Right renal cortex interstitium (tissue), 3 donors: Measurements from ENCODE around the gene CXorf58. TPM values are rescaled to one million over a fixed set of nuclear protein-coding genes. Genes with fewer than 3 reads are reported as not detected.
"Not testable (repeated sequence)": the region's sequence is repeated elsewhere in the genome, so short reads cannot be mapped to it uniquely, and the experiment has no call there.

Experiments
- DNase-seq, 3 donors: peaks; one replicate each; pipeline ENCODE4 v3.0.0-alpha.2; 2013; ENCODE audit warnings: low read depth in 3 of 3, low spot score in 2 of 3
- polyA plus RNA-seq, 3 donors: library from polyadenylated mRNA; unstranded; fragments of 120-200 nt; gene quantifications; one replicate each; pipeline ENCODE4 v1.2.1, GENCODE V29; 2013; ENCODE audit not compliant: insufficient read length in 3 of 3

CXorf58 gene
- polyA plus RNA-seq, 3 donors, result 0.22 to 0.42 (median 0.36) TPM

DNA sequence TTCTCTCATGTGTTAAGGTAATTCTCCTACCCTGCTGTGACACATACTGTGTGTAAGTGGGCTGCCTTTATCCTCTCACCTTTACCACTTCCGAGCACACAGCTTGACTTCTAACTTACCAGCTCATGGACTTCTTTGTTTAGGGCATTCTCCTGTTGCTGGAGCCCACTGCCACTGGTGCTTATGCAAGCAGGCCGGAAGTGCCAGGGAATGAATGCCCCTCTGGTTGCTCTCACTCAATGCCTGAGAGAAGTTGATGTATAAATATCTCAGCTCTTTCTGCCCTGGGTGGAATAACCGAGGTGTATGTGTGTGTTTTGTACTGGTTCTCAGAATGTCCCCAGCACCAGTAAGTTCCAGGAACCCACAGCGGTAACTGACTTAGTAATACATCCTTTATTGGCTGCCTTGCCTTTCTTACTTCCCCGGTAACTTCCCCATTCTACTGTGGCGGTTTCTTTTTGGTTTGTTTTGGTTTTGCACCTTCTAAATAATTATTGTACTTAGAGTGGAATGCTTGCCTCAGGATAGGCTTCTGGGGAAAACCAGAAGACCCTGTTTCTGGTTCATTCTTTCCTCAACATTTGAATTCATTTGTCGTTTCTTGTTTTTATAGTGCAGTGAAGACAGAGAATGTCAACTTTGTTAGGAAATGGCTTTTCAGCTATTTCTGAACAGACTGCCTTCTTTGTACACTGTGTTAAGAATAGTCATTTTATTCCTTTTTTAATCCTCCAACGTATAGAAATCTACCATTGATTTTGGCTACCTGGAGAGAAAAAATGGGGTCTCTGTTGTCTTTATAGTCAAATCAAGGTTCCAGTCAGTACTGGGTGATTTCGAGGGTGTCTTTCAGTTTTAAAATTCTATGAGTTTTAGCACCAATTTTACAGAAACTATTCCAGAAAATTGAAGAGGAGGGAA, 45.4 kb downstream of the CXorf58 start:
- no peak for DNase-seq

DNA sequence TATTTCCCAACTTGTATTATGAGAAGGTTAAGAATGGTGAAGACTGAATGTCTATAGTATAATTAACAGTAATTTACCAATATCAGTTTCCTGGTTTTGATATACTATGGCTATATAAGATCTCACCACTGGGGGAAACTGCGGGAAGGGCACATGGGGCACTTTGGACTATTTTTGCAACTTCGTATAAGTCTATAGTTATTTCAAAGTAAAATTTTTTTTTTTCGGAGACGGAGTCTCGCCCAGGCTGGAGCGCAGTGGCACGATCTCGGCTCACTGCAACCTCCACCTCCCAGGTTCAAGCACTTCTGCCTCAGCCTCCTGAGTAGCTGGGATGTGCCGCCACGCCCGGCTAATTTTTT, 46.1 kb downstream of the CXorf58 start:
- no peak for DNase-seq

DNA sequence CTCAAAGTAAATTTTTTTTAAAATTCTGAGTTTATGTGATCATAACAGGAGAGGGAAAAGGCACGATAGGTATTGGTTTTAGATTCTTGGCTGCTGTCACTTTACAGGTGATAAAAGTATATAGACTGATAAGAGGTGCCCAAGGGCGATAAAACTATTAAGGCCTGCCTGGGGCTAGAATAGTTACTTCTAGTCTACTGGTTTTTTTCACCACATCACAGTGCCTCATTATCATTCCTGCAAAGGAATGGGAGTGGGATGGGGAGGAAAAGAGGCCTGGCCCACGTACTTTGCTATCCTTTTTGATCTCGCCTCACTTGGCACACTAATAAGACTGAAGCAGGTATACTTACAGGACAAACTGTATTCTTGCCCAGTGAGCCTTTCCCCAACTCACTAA, 46.6 kb downstream of the CXorf58 start:
- no peak for DNase-seq

DNA sequence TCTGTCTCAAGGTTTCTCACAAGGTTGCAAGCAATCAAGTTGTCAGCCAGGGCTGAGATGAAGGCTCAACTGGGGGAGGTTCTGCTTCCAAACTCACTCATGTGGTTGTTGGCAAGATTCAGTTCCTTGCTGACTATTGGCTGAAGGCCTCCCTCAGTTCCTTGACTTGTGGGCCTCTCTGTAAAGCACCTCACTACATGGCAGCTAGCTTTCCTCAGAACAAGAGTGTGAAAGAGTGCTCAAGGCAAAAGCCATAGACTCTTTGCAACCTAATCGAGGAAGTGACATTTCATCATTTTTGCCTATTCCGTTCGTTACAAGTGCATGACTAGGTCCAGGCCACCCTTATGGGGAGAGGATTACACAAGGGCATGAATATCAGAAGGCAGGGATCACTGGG, 52.0 kb downstream of the CXorf58 start:
- DNase-seq, result no peak

DNA sequence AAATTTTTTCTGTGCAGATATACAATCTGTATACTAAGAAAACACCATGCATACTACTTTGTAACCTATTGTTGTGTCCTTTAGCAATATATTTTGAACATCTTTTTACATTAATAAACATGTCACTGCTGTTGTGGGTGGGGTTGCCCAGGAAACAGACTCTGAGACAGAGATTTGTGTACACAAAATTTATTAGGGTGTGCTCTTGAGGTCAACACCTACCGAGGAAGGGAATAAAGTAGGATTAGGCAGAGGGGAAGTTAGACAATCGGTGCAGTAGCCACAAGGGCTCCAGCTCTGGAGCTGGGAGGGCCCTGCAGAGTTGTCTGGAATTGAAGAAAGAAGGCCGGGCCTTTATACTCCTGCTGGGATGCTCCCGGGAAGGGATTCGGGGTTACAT, 56.4 kb downstream of the CXorf58 start:
- DNase-seq, result no peak

DNA sequence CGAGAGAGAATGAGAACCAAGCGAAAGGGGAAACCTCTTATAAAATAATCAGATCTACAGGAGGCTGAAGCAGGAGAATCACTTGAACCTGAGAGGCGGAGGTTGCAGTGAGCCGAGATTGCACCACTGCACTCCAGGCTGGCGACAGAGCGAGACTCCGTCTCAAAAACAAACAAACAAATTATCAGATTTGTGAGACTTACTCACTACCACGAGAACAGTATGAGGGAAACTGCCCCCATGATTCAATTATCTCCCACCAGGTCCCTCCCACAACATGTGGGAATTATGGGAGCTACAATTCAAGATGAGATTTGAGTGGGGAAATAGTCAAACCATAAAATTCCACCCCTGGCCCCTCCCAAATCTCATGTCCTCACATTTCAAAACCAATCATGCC, 57.8 kb downstream of the CXorf58 start:
- not testable (repeated sequence) for DNase-seq

DNA sequence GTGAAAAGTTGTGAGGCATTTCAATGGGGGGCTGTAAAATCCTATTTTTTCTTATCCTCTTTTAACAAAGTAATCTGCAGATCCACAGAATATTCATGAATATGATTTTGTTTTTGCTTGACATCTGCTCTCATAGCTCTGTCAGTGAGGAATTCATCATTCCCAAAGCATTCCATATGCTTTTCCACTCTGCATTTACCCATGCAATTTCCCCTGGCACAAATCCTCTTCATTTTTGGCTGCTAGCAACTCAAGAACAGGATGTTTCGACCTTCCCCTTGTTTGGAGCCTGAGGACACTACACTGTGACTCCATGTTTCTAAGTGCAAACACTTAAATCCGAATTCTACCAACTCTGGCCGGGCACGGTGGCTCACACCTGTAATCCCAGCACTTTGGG, 70.7 kb downstream of the CXorf58 start:
- no peak for DNase-seq

DNA sequence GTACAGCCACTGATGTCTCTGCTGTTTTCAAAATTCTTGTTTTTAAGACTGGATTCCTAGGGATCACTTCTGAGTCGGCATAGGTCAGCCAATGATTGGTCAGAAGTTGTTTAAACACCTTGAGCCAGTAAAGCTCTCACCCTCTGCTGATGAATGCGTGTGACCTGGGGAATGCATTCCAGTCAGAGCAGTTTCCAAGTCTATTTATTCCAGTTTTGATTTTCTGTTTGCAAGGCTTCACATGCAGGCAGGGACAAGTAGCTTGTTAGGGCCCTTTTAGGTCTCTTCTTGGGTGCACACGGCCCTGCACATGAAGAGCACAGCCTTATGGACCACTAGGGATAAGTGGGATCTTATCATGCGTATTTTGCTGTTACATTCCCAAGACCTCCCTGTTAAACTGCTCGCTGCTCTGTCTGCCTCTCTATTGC, 72.2 kb downstream of the CXorf58 start:
- no peak for DNase-seq

DNA sequence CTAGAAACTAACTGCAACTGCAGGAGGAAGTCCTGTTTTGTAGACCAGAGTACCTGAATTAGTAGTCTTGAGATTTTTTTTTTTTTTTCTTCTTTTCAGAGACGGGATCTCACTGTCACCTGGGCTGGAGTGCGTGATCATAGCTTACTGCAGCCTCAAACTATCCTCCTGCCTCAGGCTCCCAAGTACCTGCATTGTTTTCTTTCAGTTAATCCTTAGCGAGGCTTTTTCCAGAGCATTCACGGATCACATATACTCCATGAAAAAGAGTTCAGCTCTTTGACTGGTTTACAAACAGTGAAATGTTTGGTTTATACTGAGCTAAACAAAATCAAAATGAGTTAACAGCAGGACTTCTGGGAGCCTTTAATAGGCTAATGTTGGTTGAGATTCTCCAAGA, 73.4 kb downstream of the CXorf58 start:
- DNase-seq, result no peak

DNA sequence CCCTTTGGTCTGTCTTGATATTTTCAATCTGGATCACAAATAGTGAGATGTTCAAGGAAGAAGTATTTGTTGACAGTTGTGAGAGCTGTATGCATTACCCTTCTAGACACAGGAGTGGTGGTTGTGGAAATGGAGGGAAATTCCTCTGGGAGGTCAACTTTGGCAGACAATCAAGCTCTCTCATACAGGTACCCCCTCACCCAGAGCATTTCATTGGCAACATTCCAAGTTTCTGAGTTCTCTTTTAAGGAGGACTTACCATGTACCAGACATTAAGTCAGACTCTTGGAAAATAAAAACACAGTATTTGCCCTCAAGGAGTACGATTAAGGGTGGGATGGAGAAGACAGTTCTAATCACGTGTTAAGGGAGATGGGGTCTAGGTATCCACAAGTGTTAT, 73.9 kb downstream of the CXorf58 start:
- no peak for DNase-seq

DNA sequence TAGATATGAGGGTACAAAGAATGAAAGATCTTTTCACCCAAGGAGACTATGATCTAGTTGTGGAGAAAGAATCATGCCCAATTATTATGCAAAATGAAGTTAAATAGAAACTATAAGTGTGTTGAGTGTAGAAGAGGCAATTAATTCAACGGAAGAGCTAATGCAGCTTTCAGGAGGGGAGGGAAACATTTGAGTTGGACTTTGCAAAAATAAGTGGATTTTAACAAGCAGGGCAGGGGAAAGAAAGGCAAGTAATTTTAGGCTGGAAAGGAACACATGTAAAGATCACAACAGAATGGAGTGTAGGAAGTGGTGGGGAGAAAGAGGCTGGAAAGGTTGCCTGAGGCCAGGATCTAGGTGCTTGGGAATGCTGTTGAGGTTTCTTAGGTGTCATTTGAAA, 75.1 kb downstream of the CXorf58 start:
- DNase-seq, result no peak

Other genes with a start within 250 kb of the CXorf58 start
- 100 to 1,000 TPM; 118 to 128 (median 120) TPM for gene PRDX4, start 240.5 kb upstream of the CXorf58 start, polyA plus RNA-seq
- 10 to 100 TPM; 27.5 to 33.4 (median 32.3) TPM for gene ACOT9, start 164.7 kb upstream of the CXorf58 start, polyA plus RNA-seq
- 100 to 1,000 TPM; 307 to 317 (median 315) TPM for gene SAT1, start 124.8 kb upstream of the CXorf58 start, polyA plus RNA-seq
- gene APOO, start 68 bp upstream of the CXorf58 start, polyA plus RNA-seq, result 10 to 100 TPM; 38.6 to 44.8 (median 43.8) TPM
- 10 to 100 TPM; 15.1 to 17.4 (median 15.8) TPM for gene KLHL15, start 119.2 kb downstream of the CXorf58 start, polyA plus RNA-seq
- 100 to 1,000 TPM; 170 to 188 (median 177) TPM for gene EIF2S3, start 146.9 kb downstream of the CXorf58 start, polyA plus RNA-seq
- 10 to 100 TPM; 29.2 to 32.6 (median 29.2) TPM for gene ZFX, start 241.7 kb downstream of the CXorf58 start, polyA plus RNA-seq